ENCODE results near the gene NEURL1. TPM values are rescaled to one million over a fixed set of nuclear protein-coding genes. Genes with fewer than 3 reads are reported as not detected.

The NEURL1 gene
- polyA plus RNA-seq, 2 donors: 0.10 to 0.11 TPM

- no peaks in the 10 kb centered on the region for H3K27me3 ChIP-seq (ENCODE audit: control insufficient read depth in 1 of 2, insufficient read depth in 2 of 2, low read length in 2 of 2)
- no peaks in the 10 kb centered on the region for H3K9me3 ChIP-seq (ENCODE audit: control insufficient read depth in 2 of 2, insufficient read depth in 1 of 2, low read depth in 1 of 2, low read length in 1 of 2)
- no peak within 1 kb of the TSS for H3K27ac ChIP-seq (ENCODE audit: low read depth in 2 of 2, low read length in 1 of 2)
- 70 to 78% methylated on average over 9 of the region's 9 CpGs for WGBS, 2 donors
- H3K4me1 ChIP-seq (ENCODE audit: control insufficient read depth in 2 of 2, insufficient read depth in 2 of 2, low read length in 1 of 2): peaks cover 0 to 2% of the 10 kb centered on the region in 2 donors
- H3K4me3 ChIP-seq (ENCODE audit: low read depth in 1 of 2, low read length in 2 of 2): no peak within 1 kb of the TSS
- H3K36me3 ChIP-seq (ENCODE audit: control insufficient read depth in 2 of 2, insufficient read depth in 2 of 2, low read length in 1 of 2): no peaks in the 10 kb centered on the region
Observed at GRCh38 chr10:103458720-103459119, 34.8 kb upstream of the NEURL1 start, which contains the start of gene CALHM1. Gene CALHM1 (minus strand): TSS chr10:103458900. CDS start chr10:103458751, 149 bp downstream.

DNA sequence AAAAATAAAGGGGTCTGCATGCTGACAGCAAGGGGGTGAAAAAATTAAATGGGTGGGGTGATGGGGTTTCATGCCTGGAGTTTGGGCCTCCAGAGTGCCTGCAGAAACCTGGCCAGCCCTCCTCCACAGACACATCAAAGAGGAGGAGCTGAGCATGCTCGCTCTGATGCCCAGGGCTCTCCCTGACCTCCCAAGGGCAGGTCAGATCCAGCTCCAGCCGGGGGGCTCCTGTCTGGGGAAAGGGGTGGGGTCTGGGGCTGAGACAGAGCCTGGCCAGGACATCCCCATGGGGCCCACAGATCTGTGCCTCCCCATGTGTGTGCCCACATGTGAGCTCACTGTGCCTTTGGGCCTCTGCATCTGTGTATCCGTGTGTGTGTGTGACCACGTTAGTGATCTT, 33.9 kb upstream of the NEURL1 start:
- H3K27ac ChIP-seq (ENCODE audit: low read depth in 2 of 2, low read length in 1 of 2): no peak overlapping the region
- 60 to 62% methylated on average over 4 of the region's 4 CpGs for WGBS, 2 donors
- no peaks in the 10 kb centered on the region for H3K36me3 ChIP-seq (ENCODE audit: control insufficient read depth in 2 of 2, insufficient read depth in 2 of 2, low read length in 1 of 2)
- no peaks in the 10 kb centered on the region for H3K9me3 ChIP-seq (ENCODE audit: control insufficient read depth in 2 of 2, insufficient read depth in 1 of 2, low read depth in 1 of 2, low read length in 1 of 2)
- H3K4me3 ChIP-seq (ENCODE audit: low read depth in 1 of 2, low read length in 2 of 2): no peak overlapping the region
- no peaks in the 10 kb centered on the region for H3K27me3 ChIP-seq (ENCODE audit: control insufficient read depth in 1 of 2, insufficient read depth in 2 of 2, low read length in 2 of 2)
- peaks cover 0 to 2% of the 10 kb centered on the region in 2 donors for H3K4me1 ChIP-seq (ENCODE audit: control insufficient read depth in 2 of 2, insufficient read depth in 2 of 2, low read length in 1 of 2)

DNA sequence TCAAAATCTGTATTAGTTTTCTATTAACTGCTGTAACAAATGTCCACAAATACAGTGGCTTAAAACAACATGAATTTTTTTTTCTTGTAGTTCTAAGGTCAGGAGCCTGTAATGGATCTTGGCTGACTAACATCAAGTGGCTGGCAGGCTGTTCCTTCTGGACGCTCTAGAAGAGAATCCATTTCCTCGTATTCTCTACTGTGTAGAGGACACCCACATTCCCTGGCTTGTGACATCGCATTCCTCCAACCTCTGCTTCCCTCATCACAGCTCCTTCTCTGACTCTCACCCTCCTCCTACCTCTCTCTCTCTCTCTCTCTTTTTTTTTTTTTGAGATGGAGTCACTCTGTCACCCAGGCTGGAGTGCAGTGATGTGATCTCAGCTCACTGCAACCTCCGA, 30.0 kb upstream of the NEURL1 start:
- Histone ChIP-seq H3K4me1 (ENCODE audit: control insufficient read depth in 2 of 2, insufficient read depth in 2 of 2, low read length in 1 of 2) (no peaks in the 10 kb centered on the region), H3K27ac (ENCODE audit: low read depth in 2 of 2, low read length in 1 of 2) (no peak overlapping the region), H3K27me3 (ENCODE audit: control insufficient read depth in 1 of 2, insufficient read depth in 2 of 2, low read length in 2 of 2) (no peaks in the 10 kb centered on the region), H3K9me3 (ENCODE audit: control insufficient read depth in 2 of 2, insufficient read depth in 1 of 2, low read depth in 1 of 2, low read length in 1 of 2) (no peaks in the 10 kb centered on the region), H3K4me3 (ENCODE audit: low read depth in 1 of 2, low read length in 2 of 2) (no peak overlapping the region), H3K36me3 (ENCODE audit: control insufficient read depth in 2 of 2, insufficient read depth in 2 of 2, low read length in 1 of 2) (no peaks in the 10 kb centered on the region)
- 70 to 75% methylated on average over 4 of the region's 4 CpGs for WGBS, 2 donors

DNA sequence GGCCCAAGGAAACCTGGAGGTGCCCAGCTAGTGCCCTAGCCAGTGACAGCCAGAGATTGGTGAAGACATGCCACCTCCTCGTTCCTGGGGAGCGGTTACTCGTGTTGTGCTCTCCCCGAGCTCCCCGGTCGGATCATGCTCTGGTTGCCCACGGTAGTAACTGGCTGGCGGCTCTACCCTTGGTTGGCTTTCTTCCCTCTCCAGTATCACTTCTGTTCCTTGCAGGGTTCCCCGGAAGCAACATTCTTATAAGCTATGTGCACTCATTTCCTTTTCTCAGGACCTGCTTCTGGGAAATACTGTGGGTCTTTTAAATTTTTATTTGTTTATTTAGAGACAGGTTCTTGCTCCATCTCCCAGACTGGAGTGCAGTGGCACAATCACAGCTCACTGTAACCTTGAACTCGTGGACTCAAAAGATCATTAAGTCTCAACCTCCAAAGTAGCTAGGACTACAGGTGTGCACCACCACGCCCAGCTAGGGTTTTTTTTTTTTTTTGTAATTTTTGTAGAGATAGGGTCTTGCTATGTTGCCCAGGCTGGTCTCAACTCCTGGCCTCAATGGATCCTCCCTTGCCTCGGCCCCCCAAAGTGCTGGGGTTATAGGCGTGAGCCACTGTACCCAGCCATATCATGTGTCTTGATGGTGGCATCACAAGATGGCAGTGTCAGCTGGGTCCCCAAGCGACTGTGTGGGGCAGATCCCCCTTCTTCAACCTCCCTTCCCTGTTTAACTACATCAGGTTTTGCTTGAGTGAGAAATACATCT, 27.9 kb upstream of the NEURL1 start:
- 87 to 93% methylated on average over 14 of the region's 14 CpGs for WGBS, 2 donors
- no peak overlapping the region for H3K4me3 ChIP-seq (ENCODE audit: low read depth in 1 of 2, low read length in 2 of 2)

GRCh38 chr10:103466734-103467133, 26.8 kb upstream of the NEURL1 start:
- no peaks in the 10 kb centered on the region for H3K4me1 ChIP-seq (ENCODE audit: control insufficient read depth in 2 of 2, insufficient read depth in 2 of 2, low read length in 1 of 2)
- no peaks in the 10 kb centered on the region for H3K9me3 ChIP-seq (ENCODE audit: control insufficient read depth in 2 of 2, insufficient read depth in 1 of 2, low read depth in 1 of 2, low read length in 1 of 2)
- no peaks in the 10 kb centered on the region for H3K27me3 ChIP-seq (ENCODE audit: control insufficient read depth in 1 of 2, insufficient read depth in 2 of 2, low read length in 2 of 2)
- H3K36me3 ChIP-seq (ENCODE audit: control insufficient read depth in 2 of 2, insufficient read depth in 2 of 2, low read length in 1 of 2): no peaks in the 10 kb centered on the region
- no peak overlapping the region for H3K27ac ChIP-seq (ENCODE audit: low read depth in 2 of 2, low read length in 1 of 2)
- no peak overlapping the region for H3K4me3 ChIP-seq (ENCODE audit: low read depth in 1 of 2, low read length in 2 of 2)
- WGBS, 2 donors: 81 to 84% methylated on average over 3 of the region's 3 CpGs

More for the DNA sequence above, 27.9 kb upstream of the NEURL1 start:
- H3K4me1 ChIP-seq (ENCODE audit: control insufficient read depth in 2 of 2, insufficient read depth in 2 of 2, low read length in 1 of 2): no peaks in the 10 kb centered on the region
- no peak overlapping the region for H3K27ac ChIP-seq (ENCODE audit: low read depth in 2 of 2, low read length in 1 of 2)
- H3K27me3 ChIP-seq (ENCODE audit: control insufficient read depth in 1 of 2, insufficient read depth in 2 of 2, low read length in 2 of 2): no peaks in the 10 kb centered on the region
- no peaks in the 10 kb centered on the region for H3K36me3 ChIP-seq (ENCODE audit: control insufficient read depth in 2 of 2, insufficient read depth in 2 of 2, low read length in 1 of 2)
- no peaks in the 10 kb centered on the region for H3K9me3 ChIP-seq (ENCODE audit: control insufficient read depth in 2 of 2, insufficient read depth in 1 of 2, low read depth in 1 of 2, low read length in 1 of 2)

DNA sequence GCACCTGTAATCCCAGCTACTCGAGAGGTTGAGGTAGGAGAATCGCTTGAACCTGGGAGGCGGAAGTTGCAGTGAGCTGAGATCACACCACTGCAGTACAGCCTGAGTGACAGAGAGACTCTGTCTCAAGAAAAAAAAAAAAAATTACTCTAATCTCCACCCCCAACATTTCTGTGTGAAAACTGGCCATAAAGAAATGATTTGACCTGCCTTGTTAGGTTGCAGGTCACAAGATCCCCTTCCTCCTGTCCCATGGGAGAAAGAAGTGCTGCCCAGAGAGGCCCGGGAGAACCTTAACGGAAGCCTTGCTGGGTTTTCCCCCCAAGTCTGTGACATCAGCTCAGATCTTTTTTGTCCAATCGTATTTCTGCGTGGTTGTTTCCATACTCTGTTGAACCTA, 26.1 kb upstream of the NEURL1 start:
- Histone ChIP-seq H3K4me1 (ENCODE audit: control insufficient read depth in 2 of 2, insufficient read depth in 2 of 2, low read length in 1 of 2) (no peaks in the 10 kb centered on the region), H3K9me3 (ENCODE audit: control insufficient read depth in 2 of 2, insufficient read depth in 1 of 2, low read depth in 1 of 2, low read length in 1 of 2) (no peaks in the 10 kb centered on the region), H3K4me3 (ENCODE audit: low read depth in 1 of 2, low read length in 2 of 2) (no peak overlapping the region), H3K27ac (ENCODE audit: low read depth in 2 of 2, low read length in 1 of 2) (no peak overlapping the region), H3K27me3 (ENCODE audit: control insufficient read depth in 1 of 2, insufficient read depth in 2 of 2, low read length in 2 of 2) (no peaks in the 10 kb centered on the region), H3K36me3 (ENCODE audit: control insufficient read depth in 2 of 2, insufficient read depth in 2 of 2, low read length in 1 of 2) (no peaks in the 10 kb centered on the region)
- WGBS, 2 donors: 90 to 91% methylated on average over 6 to 7 of the region's 7 CpGs

GRCh38 chr10:103469201-103469600, 24.3 kb upstream of the NEURL1 start:
- Histone ChIP-seq H3K27me3 (ENCODE audit: control insufficient read depth in 1 of 2, insufficient read depth in 2 of 2, low read length in 2 of 2) (no peaks in the 10 kb centered on the region), H3K36me3 (ENCODE audit: control insufficient read depth in 2 of 2, insufficient read depth in 2 of 2, low read length in 1 of 2) (no peaks in the 10 kb centered on the region), H3K4me3 (ENCODE audit: low read depth in 1 of 2, low read length in 2 of 2) (no peak overlapping the region), H3K27ac (ENCODE audit: low read depth in 2 of 2, low read length in 1 of 2) (no peak overlapping the region), H3K4me1 (ENCODE audit: control insufficient read depth in 2 of 2, insufficient read depth in 2 of 2, low read length in 1 of 2) (peaks cover 0 to 4% of the 10 kb centered on the region in 2 donors), H3K9me3 (ENCODE audit: control insufficient read depth in 2 of 2, insufficient read depth in 1 of 2, low read depth in 1 of 2, low read length in 1 of 2) (no peaks in the 10 kb centered on the region)
- 52 to 64% methylated on average over 5 of the region's 5 CpGs for WGBS, 2 donors

DNA sequence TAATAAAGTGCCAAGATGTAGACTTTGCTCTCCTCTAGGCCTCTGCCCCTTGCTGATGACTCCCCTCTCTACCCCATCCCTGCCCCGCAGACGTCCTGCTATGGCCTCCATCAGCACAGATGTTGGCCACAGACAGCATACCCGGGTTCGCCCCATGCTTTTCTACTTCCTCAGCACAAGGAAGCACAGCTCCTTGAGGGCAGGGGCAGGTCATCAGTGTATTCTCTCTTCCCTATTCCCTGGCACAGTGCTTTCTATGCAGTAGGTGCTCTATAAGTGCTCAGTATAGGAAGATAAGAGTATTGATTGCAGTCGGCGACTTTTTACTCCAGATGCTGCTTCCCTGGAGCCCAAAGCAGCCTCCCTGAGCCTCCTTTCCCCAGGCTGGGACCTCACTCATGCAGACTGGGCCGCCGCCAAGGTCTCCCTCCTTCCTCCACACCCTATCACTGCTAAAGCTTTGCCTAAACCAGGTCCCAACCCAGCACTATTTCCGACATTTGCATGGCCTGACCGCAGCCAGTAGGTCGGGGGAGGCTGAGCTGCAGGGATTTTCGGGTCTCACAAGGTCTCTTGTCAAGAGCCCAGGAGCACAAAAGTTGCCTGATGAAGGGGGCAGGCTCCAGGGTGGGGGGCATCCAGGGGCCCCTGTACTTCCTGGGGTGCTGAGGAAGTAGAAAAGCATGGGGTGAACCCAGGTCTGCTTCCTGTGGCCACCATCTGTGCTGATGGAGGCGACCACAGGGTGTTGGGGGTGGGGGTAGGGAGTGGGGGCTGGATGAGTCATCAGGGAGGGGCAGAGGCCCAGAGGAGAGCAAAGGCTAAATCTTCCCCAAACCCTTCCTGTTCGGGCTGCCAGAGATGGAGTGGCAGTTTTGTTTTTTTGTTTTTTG, 22.5 kb upstream of the NEURL1 start:
- H3K4me1 ChIP-seq (ENCODE audit: control insufficient read depth in 2 of 2, insufficient read depth in 2 of 2, low read length in 1 of 2): peaks cover 0 to 4% of the 10 kb centered on the region in 2 donors
- 61 to 63% methylated on average over 14 of the region's 14 CpGs for WGBS, 2 donors
- no peaks in the 10 kb centered on the region for H3K9me3 ChIP-seq (ENCODE audit: control insufficient read depth in 2 of 2, insufficient read depth in 1 of 2, low read depth in 1 of 2, low read length in 1 of 2)
- peak overlapping the region in 1 of 2 donors; percentile 6 for H3K27ac ChIP-seq (ENCODE audit: low read depth in 2 of 2, low read length in 1 of 2)
- H3K36me3 ChIP-seq (ENCODE audit: control insufficient read depth in 2 of 2, insufficient read depth in 2 of 2, low read length in 1 of 2): no peaks in the 10 kb centered on the region
- no peaks in the 10 kb centered on the region for H3K27me3 ChIP-seq (ENCODE audit: control insufficient read depth in 1 of 2, insufficient read depth in 2 of 2, low read length in 2 of 2)
- no peak overlapping the region for H3K4me3 ChIP-seq (ENCODE audit: low read depth in 1 of 2, low read length in 2 of 2)

- H3K27ac ChIP-seq (ENCODE audit: low read depth in 2 of 2, low read length in 1 of 2): peak overlapping the region in 1 of 2 donors; percentile 15
- WGBS, 2 donors: 83 to 86% methylated on average over 2 of the region's 2 CpGs
- no peaks in the 10 kb centered on the region for H3K27me3 ChIP-seq (ENCODE audit: control insufficient read depth in 1 of 2, insufficient read depth in 2 of 2, low read length in 2 of 2)
- H3K36me3 ChIP-seq (ENCODE audit: control insufficient read depth in 2 of 2, insufficient read depth in 2 of 2, low read length in 1 of 2): no peaks in the 10 kb centered on the region
- no peak overlapping the region for H3K4me3 ChIP-seq (ENCODE audit: low read depth in 1 of 2, low read length in 2 of 2)
- no peaks in the 10 kb centered on the region for H3K9me3 ChIP-seq (ENCODE audit: control insufficient read depth in 2 of 2, insufficient read depth in 1 of 2, low read depth in 1 of 2, low read length in 1 of 2)
- peaks cover 0 to 4% of the 10 kb centered on the region in 2 donors for H3K4me1 ChIP-seq (ENCODE audit: control insufficient read depth in 2 of 2, insufficient read depth in 2 of 2, low read length in 1 of 2)
Observed at GRCh38 chr10:103472005-103472404, 21.5 kb upstream of the NEURL1 start.

Measured in esophagus (tissue), 2 donors.